OCI-LY1 (cell line): ENCODE data around the gene ARHGEF4.

Source experiments
- EZH2 ChIP-seq: fragments of 200-600 bp; sonication (generic), shearing (Covaris generic); IDR thresholded peaks from 2 replicates; pipeline ENCODE4 v1.8.0; 2017; ENCODE audit warnings: borderline replicate concordance, mixed run types, mild to moderate bottlenecking, antibody characterized with exemption, low read length, moderate library complexity, mixed read lengths
- TF ChIP-seq, protein P1 (sequence below): fragments of 200-600 bp; sonication (generic), shearing (Covaris generic); IDR thresholded peaks from 2 replicates; pipeline ENCODE4 v1.5.1; 2017; ENCODE audit warnings: mild to moderate bottlenecking, antibody characterized with exemption, low read length, moderate library complexity, mixed read lengths

DNA sequence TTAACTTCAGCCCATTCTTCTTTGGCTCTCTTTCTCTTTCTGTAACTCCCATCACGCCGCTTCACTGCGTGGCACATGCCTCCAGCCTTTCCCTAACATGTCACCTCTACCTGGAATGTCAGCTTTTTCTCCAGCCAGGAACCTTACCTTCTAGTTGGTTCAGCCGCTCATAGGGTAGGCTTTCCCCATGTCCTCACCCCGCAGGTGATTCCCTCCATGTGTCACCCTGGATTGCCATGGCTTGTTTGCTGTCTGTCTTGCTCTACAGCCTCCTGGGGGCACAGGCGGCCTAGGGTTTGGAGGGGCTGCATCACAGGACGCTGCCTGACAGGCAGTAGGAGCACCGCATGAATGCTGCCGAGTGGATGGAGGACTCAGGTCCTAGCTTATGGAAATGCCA lies 39.2 kb downstream of the ARHGEF4 start:
- TF ChIP-seq, protein P1, sequence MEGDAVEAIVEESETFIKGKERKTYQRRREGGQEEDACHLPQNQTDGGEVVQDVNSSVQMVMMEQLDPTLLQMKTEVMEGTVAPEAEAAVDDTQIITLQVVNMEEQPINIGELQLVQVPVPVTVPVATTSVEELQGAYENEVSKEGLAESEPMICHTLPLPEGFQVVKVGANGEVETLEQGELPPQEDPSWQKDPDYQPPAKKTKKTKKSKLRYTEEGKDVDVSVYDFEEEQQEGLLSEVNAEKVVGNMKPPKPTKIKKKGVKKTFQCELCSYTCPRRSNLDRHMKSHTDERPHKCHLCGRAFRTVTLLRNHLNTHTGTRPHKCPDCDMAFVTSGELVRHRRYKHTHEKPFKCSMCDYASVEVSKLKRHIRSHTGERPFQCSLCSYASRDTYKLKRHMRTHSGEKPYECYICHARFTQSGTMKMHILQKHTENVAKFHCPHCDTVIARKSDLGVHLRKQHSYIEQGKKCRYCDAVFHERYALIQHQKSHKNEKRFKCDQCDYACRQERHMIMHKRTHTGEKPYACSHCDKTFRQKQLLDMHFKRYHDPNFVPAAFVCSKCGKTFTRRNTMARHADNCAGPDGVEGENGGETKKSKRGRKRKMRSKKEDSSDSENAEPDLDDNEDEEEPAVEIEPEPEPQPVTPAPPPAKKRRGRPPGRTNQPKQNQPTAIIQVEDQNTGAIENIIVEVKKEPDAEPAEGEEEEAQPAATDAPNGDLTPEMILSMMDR: no peak
- no peak for TF ChIP-seq EZH2
